HEK293 (cell line): ENCODE data around the gene TEDC2.

Experiments used
- CTCF ChIA-PET: fragments of 350-600 bp; formaldehyde crosslinking; extraction: SDS; loops from one replicate; lab custom pipeline; 2021; ENCODE audit warnings: antibody characterized with exemption; lab: Yijun Ruan, JAX
- POLR2A ChIA-PET: fragments of 300-600 bp; formaldehyde crosslinking; extraction: SDS; loops from one replicate; lab custom pipeline; 2020; ENCODE audit warnings: antibody characterized with exemption, inconsistent platforms; lab: Yijun Ruan, JAX
- H3K27ac ChIP-seq: fragments of 200-500 bp; sonication (Bioruptor generic); 2 replicates; pipeline ENCODE4 v1.5.1; 2014; ENCODE audit warnings: low read depth, low read length, control low read depth, inconsistent platforms; ENCODE audit errors: extremely low read depth
- H3K36me3 ChIP-seq, 2 experiments: fragments of 200-500 bp in 1 of 2; sonication (Bioruptor generic) in 1 of 2; 1 replicate in 1 of 2; 2 replicates in 1 of 2; pipeline ENCODE4 v1.5.1; 2014 to 2017; ENCODE audit warnings: inconsistent platforms in 2 of 2, low read length in 2 of 2; ENCODE audit not compliant: control insufficient read depth in 2 of 2, insufficient read depth in 1 of 2
- H3K4me1 ChIP-seq: fragments of 200-500 bp; sonication (Bioruptor generic); 2 replicates; pipeline ENCODE4 v1.5.1; 2014; ENCODE audit warnings: mild to moderate bottlenecking, low read length, inconsistent platforms; ENCODE audit not compliant: control insufficient read depth, insufficient read depth
- H3K4me3 ChIP-seq: 2 replicates; pipeline ENCODE4 v1.5.1; 2011; ENCODE audit warnings: low read depth, mild to moderate bottlenecking, control low read depth, low read length, moderate library complexity
- H3K9me3 ChIP-seq: fragments of 200-500 bp; sonication (Bioruptor generic); 2 replicates; pipeline ENCODE4 v1.5.1; 2014; ENCODE audit warnings: low read depth, low read length, inconsistent platforms; ENCODE audit not compliant: control insufficient read depth, insufficient read depth
- ATF2 ChIP-seq: fragments of 450-650 bp; formaldehyde crosslinking; IDR thresholded peaks from 2 replicates; pipeline ENCODE4 v1.5.1; 2016; ENCODE audit warnings: missing biosample characterization, missing genetic modification characterization, low read depth
- GFI1B ChIP-seq: fragments of 450-650 bp; formaldehyde crosslinking; IDR thresholded peaks from 2 replicates; pipeline ENCODE4 v1.5.1; 2016; ENCODE audit warnings: missing biosample characterization, missing genetic modification characterization
- HIC1 ChIP-seq: fragments of 450-650 bp; formaldehyde crosslinking; IDR thresholded peaks from 2 replicates; pipeline ENCODE4 v1.5.1; 2016; ENCODE audit warnings: missing biosample characterization, missing genetic modification characterization
- IKZF3 ChIP-seq: fragments of 450-650 bp; IDR thresholded peaks from 2 replicates; pipeline ENCODE4 v1.5.0; 2018; ENCODE audit warnings: missing biosample characterization, mild to moderate bottlenecking, missing genetic modification characterization, moderate library complexity
- KLF17 ChIP-seq: fragments of 450-650 bp; formaldehyde crosslinking; IDR thresholded peaks from 2 replicates; pipeline ENCODE4 v1.5.1; 2016; ENCODE audit warnings: missing biosample characterization, missing genetic modification characterization
- MZF1 ChIP-seq: fragments of 450-650 bp; formaldehyde crosslinking; IDR thresholded peaks from 2 replicates; pipeline ENCODE4 v1.5.1; 2017; ENCODE audit warnings: missing biosample characterization, missing genetic modification characterization, borderline replicate concordance
- SALL2 ChIP-seq: fragments of 450-650 bp; formaldehyde crosslinking; IDR thresholded peaks from 2 replicates; pipeline ENCODE4 v1.5.0; 2017; ENCODE audit warnings: missing biosample characterization, mild to moderate bottlenecking, missing genetic modification characterization, borderline replicate concordance
- SP2 ChIP-seq: fragments of 450-650 bp; formaldehyde crosslinking; IDR thresholded peaks from 2 replicates; pipeline ENCODE4 v1.5.1; 2016; ENCODE audit warnings: missing biosample characterization, missing genetic modification characterization
- SP7 ChIP-seq: fragments of 450-650 bp; formaldehyde crosslinking; IDR thresholded peaks from 2 replicates; pipeline ENCODE4 v1.5.1; 2016; ENCODE audit warnings: missing biosample characterization, missing genetic modification characterization
- ZBTB21 ChIP-seq: fragments of 450-650 bp; formaldehyde crosslinking; IDR thresholded peaks from 2 replicates; pipeline ENCODE4 v1.5.1; 2017; ENCODE audit warnings: missing biosample characterization, missing genetic modification characterization
- ZFP41 ChIP-seq: fragments of 450-650 bp; formaldehyde crosslinking; IDR thresholded peaks from 2 replicates; pipeline ENCODE4 v1.5.1; 2016; ENCODE audit warnings: missing biosample characterization, missing genetic modification characterization, borderline replicate concordance
- ZNF16 ChIP-seq: fragments of 450-650 bp; formaldehyde crosslinking; IDR thresholded peaks from 2 replicates; pipeline ENCODE4 v1.5.1; 2016; ENCODE audit warnings: low read depth, missing biosample characterization, missing genetic modification characterization
- ZNF175 ChIP-seq: fragments of 450-650 bp; formaldehyde crosslinking; IDR thresholded peaks from 2 replicates; pipeline ENCODE4 v1.5.1; 2016; ENCODE audit warnings: missing biosample characterization, missing genetic modification characterization
- ZNF184 ChIP-seq: fragments of 450-650 bp; IDR thresholded peaks from 2 replicates; pipeline ENCODE4 v1.5.1; 2018; ENCODE audit warnings: missing biosample characterization, mild to moderate bottlenecking, missing genetic modification characterization
- ZNF280C ChIP-seq: fragments of 450-650 bp; formaldehyde crosslinking; IDR thresholded peaks from 2 replicates; pipeline ENCODE4 v1.5.1; 2016; ENCODE audit warnings: missing biosample characterization, missing genetic modification characterization
- ZNF280D ChIP-seq: fragments of 450-650 bp; formaldehyde crosslinking; IDR thresholded peaks from 2 replicates; pipeline ENCODE4 v1.5.1; 2016; ENCODE audit warnings: missing biosample characterization, missing genetic modification characterization
- ZNF366 ChIP-seq: fragments of 450-650 bp; formaldehyde crosslinking; conservative IDR thresholded peaks from 2 replicates; pipeline ENCODE4 v1.5.1; 2016; ENCODE audit warnings: missing biosample characterization, missing genetic modification characterization
- ZNF37A ChIP-seq: fragments of 450-650 bp; IDR thresholded peaks from 2 replicates; pipeline ENCODE4 v1.5.1; 2018; ENCODE audit warnings: missing biosample characterization, missing genetic modification characterization
- ZNF391 ChIP-seq: fragments of 450-650 bp; formaldehyde crosslinking; IDR thresholded peaks from 2 replicates; pipeline ENCODE4 v1.5.1; 2016; ENCODE audit warnings: low read depth, missing biosample characterization, missing genetic modification characterization, borderline replicate concordance
- ZNF416 ChIP-seq: fragments of 450-650 bp; formaldehyde crosslinking; IDR thresholded peaks from 2 replicates; pipeline ENCODE4 v1.5.1; 2016; ENCODE audit warnings: missing biosample characterization, missing genetic modification characterization
- ZNF555 ChIP-seq: fragments of 450-650 bp; formaldehyde crosslinking; conservative IDR thresholded peaks from 2 replicates; pipeline ENCODE4 v1.5.1; 2017; ENCODE audit warnings: missing biosample characterization, mild to moderate bottlenecking, missing genetic modification characterization, inconsistent platforms
- ZNF621 ChIP-seq: fragments of 450-650 bp; formaldehyde crosslinking; IDR thresholded peaks from 2 replicates; pipeline ENCODE4 v1.5.1; 2017; ENCODE audit warnings: missing biosample characterization, missing genetic modification characterization
- ZSCAN16 ChIP-seq: fragments of 450-650 bp; formaldehyde crosslinking; IDR thresholded peaks from 2 replicates; pipeline ENCODE4 v1.5.1; 2016; ENCODE audit warnings: missing biosample characterization, missing genetic modification characterization
- ZSCAN30 ChIP-seq: fragments of 450-650 bp; IDR thresholded peaks from 2 replicates; pipeline ENCODE4 v1.5.1; 2018; ENCODE audit warnings: missing biosample characterization, mild to moderate bottlenecking, missing genetic modification characterization, moderate library complexity

TEDC2 gene

GRCh38 chr16:2473999-2474876, 14.3 kb downstream of the TEDC2 start:
- H3K27ac ChIP-seq = peak overlapping the region; percentile 79
- peak overlapping the region; percentile 63 for H3K4me3 ChIP-seq
- H3K9me3 ChIP-seq = no peaks in the 10 kb centered on the region
- peaks cover 15% of the 10 kb centered on the region for H3K4me1 ChIP-seq
- CTCF ChIA-PET = interaction anchor here (0.6 to 1.2 kb wide), 2 partner anchors 27 to 38 kb away, joined by 3 to 4 read pairs; no protein-coding TSS in a partner anchor
- peaks cover 0 to 2% of the 10 kb centered on the region in 2 experiments; a peak in 1 of 3 replicates for H3K36me3 ChIP-seq
- POLR2A ChIA-PET = interaction anchor here (0.7 to 1.7 kb wide), 8 partner anchors 14 to 223 kb away, joined by 3 to 10 read pairs (median 4); partner anchors contain the start of gene ECI1
- TF ChIP-seq ZBTB21 (tag by site-specific recombination) = no peak
- TF ChIP-seq HIC1 (tag by site-specific recombination) = peak; percentile 71
- TF ChIP-seq ATF2 (tag by site-specific recombination) = no peak
- TF ChIP-seq SP2 (tag by site-specific recombination) = peak; percentile 72
- TF ChIP-seq GFI1B (tag by site-specific recombination) = no peak
- TF ChIP-seq IKZF3 (tag by site-specific recombination) = no peak
- TF ChIP-seq ZNF37A (tag by site-specific recombination) = no peak
- TF ChIP-seq ZNF621 (tag by site-specific recombination) = no peak
- no peak for TF ChIP-seq ZNF416 (tag by site-specific recombination)
- no peak for TF ChIP-seq ZNF16 (tag by site-specific recombination)
- no peak for TF ChIP-seq ZNF280D (tag by site-specific recombination)
- TF ChIP-seq ZNF175 (tag by site-specific recombination) = no peak
- TF ChIP-seq MZF1 (tag by site-specific recombination) = no peak
- no peak for TF ChIP-seq SALL2 (tag by site-specific recombination)
- no peak for TF ChIP-seq ZNF391 (tag by site-specific recombination)
- peak; percentile 11; the same call in 1 of the 2 replicates for TF ChIP-seq ZSCAN30 (tag by site-specific recombination)
- TF ChIP-seq ZNF555 (tag by site-specific recombination) = no peak
- no peak for TF ChIP-seq ZNF280C (tag by site-specific recombination)
- no peak for TF ChIP-seq ZNF184 (tag by site-specific recombination)
- no peak for TF ChIP-seq ZNF366 (tag by site-specific recombination)
- TF ChIP-seq ZSCAN16 (tag by site-specific recombination) = peak; percentile 26; the same call in 1 of the 2 replicates
- TF ChIP-seq SP7 (tag by site-specific recombination) = no peak
- no peak for TF ChIP-seq ZFP41
- peak; percentile 40; the same call in 1 of the 2 replicates for TF ChIP-seq KLF17 (tag by site-specific recombination)
